Caco-2 (cell line): ENCODE results near the gene ZNF318. TPM values are rescaled to one million over a fixed set of nuclear protein-coding genes. Genes with fewer than 3 reads are reported as not detected.

ENCODE experiments used
- BruUV-seq: library from RNA; stranded (reverse); fragments of 400-500 nt; replicated peaks from 2 replicates; lab custom pipeline; 2021; lab: Mats Ljungman, UMichigan
- CTCF ChIA-PET: fragments of 300-600 bp; sonication (Branson Sonifier 250); formaldehyde crosslinking; loops from one replicate; lab custom pipeline; 2022; ENCODE audit warnings: antibody characterized with exemption; lab: Charles Lee
- POLR2A ChIA-PET: fragments of 300-600 bp; sonication (Branson Sonifier 250); formaldehyde crosslinking; loops from one replicate; lab custom pipeline; 2022; ENCODE audit warnings: antibody characterized with exemption; lab: Charles Lee
- DNase-seq, 2 experiments: peaks; one replicate each; pipeline versions ENCODE4 v3.0.0 to v3.0.0-alpha.2; 2020 to 2022
- H3K27me3 ChIP-seq: replicated peaks from 2 replicates; pipeline ENCODE4 v1.6.0; 2011; ENCODE audit warnings: low read length; ENCODE audit not compliant: control insufficient read depth, insufficient read depth
- H3K36me3 ChIP-seq: 2 replicates; pipeline ENCODE4 v1.5.1; 2011; ENCODE audit warnings: low read length; ENCODE audit not compliant: control insufficient read depth, insufficient read depth
- H3K4me1 ChIP-seq: fragments of 250-450 bp; sonication (Bioruptor Pico); 2 replicates; pipeline ENCODE4 v1.5.1; 2020; ENCODE audit warnings: mild to moderate bottlenecking
- H3K4me3 ChIP-seq: 2 replicates; pipeline ENCODE4 v1.5.1; 2011; ENCODE audit warnings: low read depth, mild to moderate bottlenecking, control low read depth, low read length
- H3K9me3 ChIP-seq: fragments of 250-450 bp; sonication (Bioruptor Pico); 2 replicates; pipeline ENCODE4 v1.5.1; 2020; ENCODE audit warnings: mild to moderate bottlenecking, moderate library complexity
- H3K27ac Mint-ChIP-seq: one replicate; pipeline ENCODE4 v1.8.0; 2022; ENCODE audit warnings: mixed read lengths; ENCODE audit not compliant: unreplicated experiment
- H3K27me3 Mint-ChIP-seq: one replicate; pipeline ENCODE4 v1.8.0; 2022; ENCODE audit warnings: mixed read lengths; ENCODE audit not compliant: insufficient read depth, unreplicated experiment
- H3K36me3 Mint-ChIP-seq: one replicate; pipeline ENCODE4 v1.8.0; 2022; ENCODE audit warnings: mild to moderate bottlenecking, mixed read lengths; ENCODE audit not compliant: insufficient read depth, unreplicated experiment
- H3K4me1 Mint-ChIP-seq: one replicate; pipeline ENCODE4 v1.8.0; 2022; ENCODE audit warnings: low read depth, mixed read lengths; ENCODE audit not compliant: unreplicated experiment
- H3K4me3 Mint-ChIP-seq: one replicate; pipeline ENCODE4 v1.8.0; 2022; ENCODE audit warnings: mild to moderate bottlenecking, moderate library complexity, mixed read lengths; ENCODE audit not compliant: unreplicated experiment
- H3K9me3 Mint-ChIP-seq: one replicate; pipeline ENCODE4 v1.8.0; 2022; ENCODE audit warnings: mixed read lengths; ENCODE audit not compliant: unreplicated experiment
- CTCF ChIP-seq, 2 experiments: fragments of 200-600 bp in 1 of 2; IDR thresholded peaks; 1 replicate in 1 of 2; 2 replicates in 1 of 2; pipeline versions ENCODE4 v1.5.1 to v1.8.0; 2011 to 2022; ENCODE audit warnings: antibody characterized with exemption in 1 of 2, control low read depth in 1 of 2, inconsistent platforms in 1 of 2, low read depth in 1 of 2, low read length in 1 of 2, mild to moderate bottlenecking in 1 of 2, moderate library complexity in 1 of 2; ENCODE audit not compliant: insufficient read depth in 1 of 2, severe bottlenecking in 1 of 2, unreplicated experiment in 1 of 2
- intact Hi-C: fragments of 100-400 bp; cut with micrococcal nuclease; formaldehyde crosslinking; loops from one replicate; pipeline ENCODE4 v1.10.0; 2022; ENCODE audit not compliant: unreplicated experiment
- total RNA-seq: library from RNA; stranded (reverse); gene quantifications from 2 replicates; pipeline ENCODE4 v1.2.3, GENCODE V29; 2022

Gene ZNF318
- total RNA-seq, 1 experiment from 2014 or later: 11.7 TPM

DNA sequence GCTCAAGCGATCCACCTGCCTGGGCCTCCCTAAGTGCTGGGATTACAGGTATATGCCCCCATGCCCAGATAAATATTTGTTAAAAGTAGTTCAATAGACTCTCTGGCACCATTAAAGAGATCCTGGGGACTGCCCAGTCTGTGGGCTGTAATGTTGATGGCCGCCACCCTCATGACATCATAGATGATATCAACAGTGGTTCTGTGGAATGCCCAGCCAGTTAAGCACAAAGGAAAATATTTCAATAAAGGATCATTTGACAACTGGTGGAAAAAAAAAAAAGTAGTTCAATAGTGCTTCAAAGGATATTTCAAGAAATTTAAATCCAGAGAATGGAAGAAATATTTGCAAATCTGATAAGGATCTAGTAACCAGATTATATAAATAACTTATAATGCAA, 59.3 kb downstream of the ZNF318 start:
- Mint-ChIP-seq H3K9me3 (no peaks in the 10 kb centered on the region), H3K36me3 (no peaks in the 10 kb centered on the region), H3K4me1 (no peaks in the 10 kb centered on the region), H3K27ac (no peak overlapping the region), H3K4me3 (no peak overlapping the region), H3K27me3 (no peaks in the 10 kb centered on the region)
- CTCF ChIA-PET: no interaction called here
- no TSS peak for BruUV-seq
- TF ChIP-seq CTCF (IDR thresholded peaks at IDR 0.05; ENCODE audit: insufficient read depth in 1 of 2, low read depth in 1 of 2, low read length in 1 of 2, severe bottlenecking in 1 of 2, unreplicated experiment in 1 of 2): no peak
- no peaks in the 10 kb centered on the region for H3K27me3 ChIP-seq
- POLR2A ChIA-PET: no interaction called here
- H3K9me3 ChIP-seq: no peaks in the 10 kb centered on the region
- no peaks in the 10 kb centered on the region; the same call in 1 of the 2 replicates for H3K36me3 ChIP-seq
- no peaks in the 10 kb centered on the region for H3K4me1 ChIP-seq
- H3K4me3 ChIP-seq: no peak overlapping the region
- intact Hi-C loops: no loop called here
- no peak for DNase-seq

DNA sequence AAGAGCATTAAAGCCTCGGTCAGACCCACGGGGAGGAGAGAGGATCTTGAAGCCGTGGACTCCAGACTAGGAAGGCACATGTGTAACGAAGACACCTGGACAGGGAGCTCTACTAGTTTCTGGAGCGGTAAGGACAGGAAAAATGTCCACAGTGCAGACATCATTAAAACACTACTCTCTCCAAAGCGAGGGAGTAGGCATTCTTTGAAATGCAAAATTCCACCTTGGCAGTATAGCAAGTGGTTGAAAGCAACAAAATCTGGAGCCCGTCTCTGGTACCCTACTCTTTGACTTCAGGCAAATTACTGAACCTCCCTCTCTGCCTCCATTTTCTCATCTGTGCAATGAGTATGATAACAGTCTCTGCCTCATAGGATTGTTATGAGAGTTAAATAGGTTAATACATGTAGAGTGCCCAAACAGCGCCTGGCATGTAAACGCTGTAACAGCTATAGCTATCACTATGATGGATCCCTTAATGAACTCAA, 60.4 kb downstream of the ZNF318 start:
- H3K9me3 ChIP-seq: no peaks in the 10 kb centered on the region
- Mint-ChIP-seq H3K4me1 (no peaks in the 10 kb centered on the region), H3K36me3 (no peaks in the 10 kb centered on the region), H3K4me3 (no peak overlapping the region), H3K27ac (no peak overlapping the region), H3K27me3 (no peaks in the 10 kb centered on the region), H3K9me3 (no peaks in the 10 kb centered on the region)
- BruUV-seq: no TSS peak
- H3K36me3 ChIP-seq: no peaks in the 10 kb centered on the region; the same call in 1 of the 2 replicates
- POLR2A ChIA-PET: no interaction called here
- H3K4me1 ChIP-seq: no peaks in the 10 kb centered on the region
- TF ChIP-seq CTCF (IDR thresholded peaks at IDR 0.05; ENCODE audit: insufficient read depth in 1 of 2, low read depth in 1 of 2, low read length in 1 of 2, severe bottlenecking in 1 of 2, unreplicated experiment in 1 of 2): no peak
- intact Hi-C loops: no loop called here
- H3K4me3 ChIP-seq: no peak overlapping the region
- CTCF ChIA-PET: no interaction called here
- no peaks in the 10 kb centered on the region for H3K27me3 ChIP-seq
- DNase-seq: no peak

GRCh38 chr6:43308101-43308989, 61.1 kb downstream of the ZNF318 start, which contains the start of gene CRIP3:
TSS of gene CRIP3 (minus strand) at chr6:43308826. CDS start at chr6:43308792, 34 bp downstream.
- intact Hi-C loops: no loop called here
- H3K9me3 Mint-ChIP-seq: no peaks in the 10 kb centered on the region
- no peak within 1 kb of the TSS for H3K4me3 Mint-ChIP-seq
- Histone ChIP-seq H3K9me3 (no peaks in the 10 kb centered on the region), H3K36me3 (no peaks in the 10 kb centered on the region; the same call in 1 of the 2 replicates), H3K4me3 (no peak within 1 kb of the TSS), H3K4me1 (no peaks in the 10 kb centered on the region), H3K27me3 (no peaks in the 10 kb centered on the region)
- DNase-seq: no peak
- POLR2A ChIA-PET: no interaction called here
- CTCF ChIA-PET: interaction anchor here (0.6 kb wide), 1 partner anchor 33 kb away, joined by 3 read pairs; no protein-coding TSS in a partner anchor
- H3K27ac Mint-ChIP-seq: no peak within 1 kb of the TSS
- H3K27me3 Mint-ChIP-seq: no peaks in the 10 kb centered on the region
- H3K36me3 Mint-ChIP-seq: no peaks in the 10 kb centered on the region
- no peak for TF ChIP-seq CTCF (IDR thresholded peaks at IDR 0.05; ENCODE audit: insufficient read depth in 1 of 2, low read depth in 1 of 2, low read length in 1 of 2, severe bottlenecking in 1 of 2, unreplicated experiment in 1 of 2)
- no peaks in the 10 kb centered on the region for H3K4me1 Mint-ChIP-seq
- no TSS peak for BruUV-seq
